Measurements from ENCODE around the gene PBLD.

- TF ChIP-seq POLR2A (IDR thresholded peaks at IDR 0.05) (no peak), CTCF (IDR thresholded peaks at IDR 0.05) (no peak)
Measured at GRCh38 chr10:68366600-68366999, 33.9 kb upstream of the PBLD start.
